Tibial artery (tissue), 4 donors: ENCODE results near the gene PRDM5.

Experiments used
- DNase-seq, 2 donors: peaks; one replicate each; pipeline ENCODE4 v3.0.0-alpha.2; 2019
- H3K27ac ChIP-seq, 2 donors: fragments of 200-600 bp; sonication (generic) in 1 of 2; 1 replicate in 1 of 2; 2 replicates in 1 of 2; pipeline ENCODE4 v1.5.1; 2018 to 2019; ENCODE audit warnings: mild to moderate bottlenecking in 1 of 2
- H3K27me3 ChIP-seq, 2 donors: fragments of 200-600 bp; sonication (generic) in 1 of 2; one replicate each; pipeline versions ENCODE4 v1.5.1 to v1.6.0; 2016 to 2019
- H3K36me3 ChIP-seq, 3 donors: fragments of 200-600 bp; sonication (generic) in 2 of 3; one replicate each; pipeline ENCODE4 v1.5.1; 2016 to 2019; ENCODE audit warnings: mild to moderate bottlenecking in 2 of 3
- H3K4me1 ChIP-seq, 4 donors: fragments of 200-600 bp; sonication (generic) in 2 of 4; 1 replicate in 3 of 4; 2 replicates in 1 of 4; pipeline ENCODE4 v1.5.1; 2016 to 2019
- H3K4me3 ChIP-seq, 2 donors: fragments of 200-600 bp; sonication (generic) in 1 of 2; 1 replicate in 1 of 2; 2 replicates in 1 of 2; pipeline ENCODE4 v1.5.1; 2018 to 2019; ENCODE audit warnings: mild to moderate bottlenecking in 2 of 2
- H3K9me3 ChIP-seq, 3 donors: fragments of 200-600 bp; sonication (generic) in 1 of 3; one replicate each; pipeline ENCODE4 v1.5.1; 2016 to 2019
- intact Hi-C: fragments of 100-400 bp; cut with DNase I; formaldehyde crosslinking; loops from one replicate; pipeline ENCODE4 v1.15.0; 2023; ENCODE audit warnings: low total_unique reads
- TF ChIP-seq, protein P1 (sequence below), 2 experiments: fragments of 200-600 bp in 1 of 2; fragments of 450-650 bp in 1 of 2; IDR thresholded peaks; one replicate each; pipeline ENCODE4 v1.5.1; 2017 to 2019; ENCODE audit warnings: antibody characterized with exemption in 2 of 2, mild to moderate bottlenecking in 1 of 2, moderate library complexity in 1 of 2

Gene PRDM5

DNA sequence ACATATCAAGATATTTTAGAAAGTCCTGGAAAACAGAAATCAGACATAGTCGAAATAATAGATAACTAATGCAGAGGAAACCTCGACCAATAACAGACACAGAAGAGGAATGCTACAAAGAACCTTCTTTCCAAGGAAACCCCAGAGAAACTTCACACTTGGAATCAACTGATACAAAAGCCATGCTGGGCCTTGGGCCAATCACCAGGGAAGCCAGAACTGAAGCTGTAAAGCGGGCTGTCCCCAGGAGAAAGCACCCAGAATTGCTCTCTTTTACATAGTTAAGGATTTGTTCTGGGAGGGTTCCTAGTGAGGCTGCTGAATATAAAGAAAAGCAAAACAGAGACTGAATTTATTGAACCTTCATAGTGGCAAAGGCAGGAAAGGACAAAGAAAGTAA lies 100.5 kb downstream of the PRDM5 start:
- no peak overlapping the region for H3K4me3 ChIP-seq
- no peaks in the 10 kb centered on the region for H3K27me3 ChIP-seq
- no peak overlapping the region for H3K27ac ChIP-seq
- no peaks in the 10 kb centered on the region for H3K9me3 ChIP-seq
- no peaks in the 10 kb centered on the region for H3K4me1 ChIP-seq
- DNase-seq, result no peak
- intact Hi-C loops, result no loop called here
- TF ChIP-seq, protein P1, sequence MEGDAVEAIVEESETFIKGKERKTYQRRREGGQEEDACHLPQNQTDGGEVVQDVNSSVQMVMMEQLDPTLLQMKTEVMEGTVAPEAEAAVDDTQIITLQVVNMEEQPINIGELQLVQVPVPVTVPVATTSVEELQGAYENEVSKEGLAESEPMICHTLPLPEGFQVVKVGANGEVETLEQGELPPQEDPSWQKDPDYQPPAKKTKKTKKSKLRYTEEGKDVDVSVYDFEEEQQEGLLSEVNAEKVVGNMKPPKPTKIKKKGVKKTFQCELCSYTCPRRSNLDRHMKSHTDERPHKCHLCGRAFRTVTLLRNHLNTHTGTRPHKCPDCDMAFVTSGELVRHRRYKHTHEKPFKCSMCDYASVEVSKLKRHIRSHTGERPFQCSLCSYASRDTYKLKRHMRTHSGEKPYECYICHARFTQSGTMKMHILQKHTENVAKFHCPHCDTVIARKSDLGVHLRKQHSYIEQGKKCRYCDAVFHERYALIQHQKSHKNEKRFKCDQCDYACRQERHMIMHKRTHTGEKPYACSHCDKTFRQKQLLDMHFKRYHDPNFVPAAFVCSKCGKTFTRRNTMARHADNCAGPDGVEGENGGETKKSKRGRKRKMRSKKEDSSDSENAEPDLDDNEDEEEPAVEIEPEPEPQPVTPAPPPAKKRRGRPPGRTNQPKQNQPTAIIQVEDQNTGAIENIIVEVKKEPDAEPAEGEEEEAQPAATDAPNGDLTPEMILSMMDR (IDR thresholded peaks at IDR 0.05), result no peak
- H3K36me3 ChIP-seq, result no peaks in the 10 kb centered on the region

DNA sequence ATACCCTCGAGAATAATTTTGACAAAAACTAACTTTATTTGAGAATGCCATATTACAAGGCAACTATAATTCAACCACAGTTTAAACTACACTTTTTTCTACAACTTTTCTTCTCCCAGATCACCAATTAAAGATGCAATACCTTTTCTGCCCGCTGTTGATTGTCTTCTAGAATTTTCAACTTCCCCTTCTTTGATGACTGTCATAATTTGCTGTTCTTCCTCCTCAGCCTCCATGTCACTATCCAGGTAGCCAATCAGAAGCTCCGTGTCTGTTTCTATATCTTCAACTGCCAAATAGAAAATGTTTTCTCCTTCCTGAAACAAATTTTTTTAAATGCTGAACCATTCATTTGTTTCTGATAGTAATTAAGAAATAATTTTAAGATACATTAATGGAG lies 101.5 kb downstream of the PRDM5 start:
- no peak for DNase-seq
- H3K4me1 ChIP-seq, result no peaks in the 10 kb centered on the region
- H3K27ac ChIP-seq, result no peak overlapping the region
- H3K9me3 ChIP-seq, result no peaks in the 10 kb centered on the region
- no peaks in the 10 kb centered on the region for H3K27me3 ChIP-seq
- H3K4me3 ChIP-seq, result no peak overlapping the region
- TF ChIP-seq, protein P1 (IDR thresholded peaks at IDR 0.05), result no peak
- H3K36me3 ChIP-seq, result no peaks in the 10 kb centered on the region
- intact Hi-C loops, result no loop called here

DNA sequence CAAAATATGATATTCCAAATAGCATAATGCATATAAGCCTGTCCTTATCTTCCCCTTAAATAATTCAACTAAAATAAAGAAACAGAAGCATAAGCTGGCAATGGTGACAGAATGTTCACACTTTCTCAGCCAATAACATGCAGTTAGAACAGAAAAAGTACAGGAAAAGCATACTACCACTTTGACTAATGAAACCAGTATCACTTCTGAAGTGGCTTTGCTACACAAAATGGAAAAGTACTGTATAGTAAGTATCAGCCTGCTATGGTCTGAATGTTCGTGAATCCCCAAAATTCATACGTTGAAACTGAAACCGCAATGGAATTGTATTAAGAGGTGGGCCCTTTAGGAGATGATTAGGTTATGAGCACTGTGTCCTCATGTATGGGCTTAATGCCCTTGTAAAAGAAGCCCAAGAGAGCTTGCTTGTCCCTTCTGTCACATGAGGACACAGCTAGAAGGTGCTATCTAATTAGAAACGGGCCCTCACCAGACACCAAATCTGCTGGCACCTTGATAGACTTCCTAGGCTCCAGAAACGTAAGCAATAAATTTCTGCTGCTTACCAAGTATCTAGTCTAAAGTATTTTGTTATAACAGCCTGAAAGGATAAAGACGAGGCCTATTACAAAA lies 102.6 kb downstream of the PRDM5 start:
- intact Hi-C loops, result no loop called here
- Histone ChIP-seq H3K4me1 (no peaks in the 10 kb centered on the region), H3K27ac (no peak overlapping the region), H3K27me3 (no peaks in the 10 kb centered on the region), H3K36me3 (no peaks in the 10 kb centered on the region), H3K9me3 (no peaks in the 10 kb centered on the region), H3K4me3 (no peak overlapping the region)
- DNase-seq, result no peak
- TF ChIP-seq, protein P1 (IDR thresholded peaks at IDR 0.05), result no peak

DNA sequence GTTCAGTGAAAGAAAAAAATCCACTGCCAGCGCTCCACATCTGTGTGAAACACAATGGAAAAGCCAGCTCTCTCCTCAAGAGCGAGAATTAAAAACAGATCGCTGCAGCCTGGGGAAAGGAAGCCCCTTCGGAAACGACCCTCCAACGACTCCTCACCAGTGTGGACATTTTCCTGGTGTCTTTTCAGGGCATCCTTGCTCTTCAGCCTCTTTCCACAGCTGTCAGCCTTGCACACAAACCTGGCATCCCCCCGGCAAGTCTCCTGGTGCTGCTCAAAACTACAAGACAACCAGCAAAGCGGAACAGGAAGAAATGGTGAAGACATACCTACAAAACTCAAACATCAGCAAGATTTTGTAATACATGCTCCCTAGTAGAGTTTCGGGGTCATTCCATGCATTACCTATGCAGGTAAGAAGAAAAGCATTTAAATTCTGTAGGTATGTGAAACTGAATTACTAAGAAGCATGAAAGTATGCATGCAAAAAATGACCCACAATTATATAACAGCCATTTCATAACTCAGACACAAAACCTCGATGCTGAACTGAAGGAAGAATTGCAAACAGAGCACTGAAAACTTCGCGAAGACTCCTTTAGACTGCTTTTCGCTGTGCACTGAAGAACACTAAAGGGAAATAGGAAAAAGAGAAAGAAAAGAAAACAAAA lies 106.1 kb downstream of the PRDM5 start:
- intact Hi-C loops, result no loop called here
- H3K4me3 ChIP-seq, result no peak overlapping the region
- TF ChIP-seq, protein P1 (IDR thresholded peaks at IDR 0.05), result no peak
- no peak for DNase-seq
- no peak overlapping the region for H3K27ac ChIP-seq
- no peaks in the 10 kb centered on the region for H3K4me1 ChIP-seq
- no peaks in the 10 kb centered on the region for H3K27me3 ChIP-seq
- H3K9me3 ChIP-seq, result no peaks in the 10 kb centered on the region
- H3K36me3 ChIP-seq, result no peaks in the 10 kb centered on the region

DNA sequence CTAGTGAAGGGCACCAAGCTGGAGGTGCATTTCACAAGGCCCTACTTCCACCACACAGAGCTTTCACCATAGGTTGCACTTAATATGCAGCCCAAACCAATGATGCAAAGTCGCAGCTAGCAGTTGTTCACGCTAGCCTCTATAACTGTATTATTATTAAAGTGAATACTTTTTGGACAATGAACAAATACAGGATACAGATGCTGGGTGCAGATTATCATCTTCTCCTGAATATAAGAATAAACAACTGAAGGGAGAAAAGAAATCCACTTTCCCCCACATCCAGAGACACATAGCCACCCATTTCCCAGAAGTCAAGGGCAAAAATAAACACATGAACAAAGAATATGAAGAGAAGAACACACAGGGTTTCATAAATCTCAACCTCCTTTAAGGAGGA lies 107.2 kb downstream of the PRDM5 start:
- H3K4me3 ChIP-seq, result no peak overlapping the region
- DNase-seq, result no peak
- no peak overlapping the region for H3K27ac ChIP-seq
- TF ChIP-seq, protein P1 (IDR thresholded peaks at IDR 0.05), result no peak
- H3K9me3 ChIP-seq, result no peaks in the 10 kb centered on the region
- intact Hi-C loops, result no loop called here
- no peaks in the 10 kb centered on the region for H3K36me3 ChIP-seq
- no peaks in the 10 kb centered on the region for H3K4me1 ChIP-seq
- no peaks in the 10 kb centered on the region for H3K27me3 ChIP-seq
